RWPE2 (cell line): ENCODE data around the gene PCSK5.
A peak's percentile ranks its signal among the peaks of the same experiment; 100 is the strongest.
"Not testable (repeated sequence)": the region's sequence is repeated elsewhere in the genome, so short reads cannot be mapped to it uniquely, and the experiment has no call there.

Experiments used
- ATAC-seq: fragments of 200-7000 bp; cut with Tn5 transposase; 3 replicates; pipeline ENCODE4 v1.9.1; 2021; ENCODE audit warnings: low read depth
- DNase-seq: peaks from one replicate; pipeline ENCODE4 v3.0.0-alpha.2; 2020; ENCODE audit warnings: low spot score
- H3K27ac ChIP-seq: fragments of 450-650 bp; 2 replicates; pipeline ENCODE4 v1.5.1; 2017; ENCODE audit warnings: mild to moderate bottlenecking; ENCODE audit not compliant: poor library complexity, severe bottlenecking
- H3K27me3 ChIP-seq: fragments of 250-450 bp; sonication (Bioruptor Pico); 2 replicates; pipeline ENCODE4 v1.5.1; 2021; ENCODE audit warnings: mild to moderate bottlenecking, moderate library complexity; ENCODE audit not compliant: insufficient read depth, poor library complexity, severe bottlenecking
- H3K36me3 ChIP-seq: fragments of 250-450 bp; sonication (Bioruptor Pico); 2 replicates; pipeline ENCODE4 v1.5.1; 2020; ENCODE audit warnings: low read depth, mild to moderate bottlenecking, moderate library complexity
- H3K4me1 ChIP-seq: fragments of 250-450 bp; sonication (Bioruptor Pico); 2 replicates; pipeline ENCODE4 v1.5.1; 2021; ENCODE audit warnings: mild to moderate bottlenecking, moderate library complexity; ENCODE audit not compliant: insufficient read depth, poor library complexity, severe bottlenecking
- H3K4me3 ChIP-seq: fragments of 250-450 bp; sonication (Bioruptor Pico); 2 replicates; pipeline ENCODE4 v1.5.1; 2021; ENCODE audit warnings: mild to moderate bottlenecking, moderate library complexity; ENCODE audit not compliant: severe bottlenecking
- H3K9me3 ChIP-seq: fragments of 250-450 bp; sonication (Bioruptor Pico); 2 replicates; pipeline ENCODE4 v1.5.1; 2021; ENCODE audit warnings: mild to moderate bottlenecking, moderate library complexity; ENCODE audit not compliant: severe bottlenecking
- TF ChIP-seq, protein P1 (sequence below): fragments of 450-650 bp; IDR thresholded peaks from one replicate; pipeline ENCODE4 v1.5.1; 2017; ENCODE audit warnings: mild to moderate bottlenecking, moderate library complexity; ENCODE audit not compliant: poor library complexity, severe bottlenecking

The PCSK5 gene

GRCh38 chr9:76321195-76321828, 430.8 kb downstream of the PCSK5 start:
- DNase-seq (no peak), ATAC-seq (peak; percentile 96)
- TF ChIP-seq, protein P1, sequence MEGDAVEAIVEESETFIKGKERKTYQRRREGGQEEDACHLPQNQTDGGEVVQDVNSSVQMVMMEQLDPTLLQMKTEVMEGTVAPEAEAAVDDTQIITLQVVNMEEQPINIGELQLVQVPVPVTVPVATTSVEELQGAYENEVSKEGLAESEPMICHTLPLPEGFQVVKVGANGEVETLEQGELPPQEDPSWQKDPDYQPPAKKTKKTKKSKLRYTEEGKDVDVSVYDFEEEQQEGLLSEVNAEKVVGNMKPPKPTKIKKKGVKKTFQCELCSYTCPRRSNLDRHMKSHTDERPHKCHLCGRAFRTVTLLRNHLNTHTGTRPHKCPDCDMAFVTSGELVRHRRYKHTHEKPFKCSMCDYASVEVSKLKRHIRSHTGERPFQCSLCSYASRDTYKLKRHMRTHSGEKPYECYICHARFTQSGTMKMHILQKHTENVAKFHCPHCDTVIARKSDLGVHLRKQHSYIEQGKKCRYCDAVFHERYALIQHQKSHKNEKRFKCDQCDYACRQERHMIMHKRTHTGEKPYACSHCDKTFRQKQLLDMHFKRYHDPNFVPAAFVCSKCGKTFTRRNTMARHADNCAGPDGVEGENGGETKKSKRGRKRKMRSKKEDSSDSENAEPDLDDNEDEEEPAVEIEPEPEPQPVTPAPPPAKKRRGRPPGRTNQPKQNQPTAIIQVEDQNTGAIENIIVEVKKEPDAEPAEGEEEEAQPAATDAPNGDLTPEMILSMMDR, result no peak
- peaks cover 6% of the 10 kb centered on the region for H3K4me1 ChIP-seq
- H3K27me3 ChIP-seq, result no peaks in the 10 kb centered on the region
- no peaks in the 10 kb centered on the region for H3K9me3 ChIP-seq
- no peaks in the 10 kb centered on the region for H3K36me3 ChIP-seq
- peak overlapping the region; percentile 59 for H3K27ac ChIP-seq
- no peak overlapping the region for H3K4me3 ChIP-seq

DNA sequence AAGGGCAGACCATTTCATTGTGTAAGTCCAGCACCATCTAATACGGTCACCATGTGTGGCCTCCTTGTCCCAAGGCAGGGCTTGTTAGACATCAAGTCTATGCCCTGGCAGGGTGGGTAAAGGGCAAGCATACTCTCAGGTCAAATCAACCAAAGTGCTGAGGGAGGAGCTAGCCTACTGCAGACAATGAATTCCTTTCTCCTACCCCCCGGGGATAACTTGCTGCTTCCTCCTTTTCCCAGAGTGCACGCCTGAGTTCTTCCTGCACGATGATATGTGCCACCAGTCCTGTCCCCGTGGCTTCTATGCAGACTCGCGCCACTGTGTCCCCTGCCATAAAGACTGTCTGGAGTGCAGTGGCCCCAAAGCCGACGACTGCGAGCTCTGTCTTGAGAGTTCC, 432.3 kb downstream of the PCSK5 start:
- H3K27me3 ChIP-seq, result no peaks in the 10 kb centered on the region
- TF ChIP-seq, protein P1, result no peak
- H3K4me3 ChIP-seq, result no peak overlapping the region
- ATAC-seq, result no peak
- no peaks in the 10 kb centered on the region for H3K36me3 ChIP-seq
- no peak for DNase-seq
- H3K4me1 ChIP-seq, result peaks cover 6% of the 10 kb centered on the region
- H3K27ac ChIP-seq, result no peak overlapping the region
- no peaks in the 10 kb centered on the region for H3K9me3 ChIP-seq

GRCh38 chr9:76323490-76323889, 433.0 kb downstream of the PCSK5 start:
- TF ChIP-seq, protein P1, result no peak
- H3K9me3 ChIP-seq, result no peaks in the 10 kb centered on the region
- ATAC-seq, result peak; percentile 55; the same call in 2 of the 3 replicates
- H3K27me3 ChIP-seq, result no peaks in the 10 kb centered on the region
- no peaks in the 10 kb centered on the region for H3K36me3 ChIP-seq
- no peak overlapping the region for H3K4me3 ChIP-seq
- no peak for DNase-seq
- H3K27ac ChIP-seq, result no peak overlapping the region
- H3K4me1 ChIP-seq, result peaks cover 6% of the 10 kb centered on the region

DNA sequence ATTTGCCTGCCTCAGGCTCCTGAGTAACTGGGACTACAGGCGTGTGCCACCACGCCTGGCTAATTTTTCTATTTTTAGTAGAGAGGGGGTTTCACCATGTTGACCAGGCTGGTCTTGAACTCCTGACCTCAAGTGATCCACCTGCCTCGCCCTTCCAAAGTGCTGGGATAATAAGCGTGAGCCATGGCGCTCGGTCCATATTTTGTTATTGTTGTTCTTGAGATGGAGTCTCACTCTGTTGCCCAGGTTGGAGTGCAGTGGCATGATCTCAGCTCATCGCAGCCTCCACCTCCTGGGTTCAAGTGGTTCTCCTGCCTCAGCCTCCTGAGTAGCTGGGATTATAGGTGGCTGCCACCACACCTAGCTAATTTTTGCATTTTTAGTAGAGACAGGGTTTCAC, 433.6 kb downstream of the PCSK5 start:
- not testable (repeated sequence) for H3K4me1 ChIP-seq, ATAC-seq, H3K36me3 ChIP-seq, DNase-seq, H3K4me3 ChIP-seq, H3K27me3 ChIP-seq, H3K9me3 ChIP-seq, H3K27ac ChIP-seq

- H3K4me1 ChIP-seq, result no peaks in the 10 kb centered on the region
- ATAC-seq (no peak), DNase-seq (no peak)
- no peaks in the 10 kb centered on the region for H3K36me3 ChIP-seq
- TF ChIP-seq, protein P1, result no peak
- no peaks in the 10 kb centered on the region for H3K27me3 ChIP-seq
- no peak overlapping the region for H3K4me3 ChIP-seq
- no peaks in the 10 kb centered on the region for H3K9me3 ChIP-seq
- no peak overlapping the region for H3K27ac ChIP-seq
Observed at GRCh38 chr9:76330034-76330433, 439.6 kb downstream of the PCSK5 start.
